Cerebellar nuclear complex (tissue), 1 donor: ENCODE measurements around the gene ACOT7.

Experiments
- DNase-seq, 2 experiments: peaks; one replicate each; lab custom pipeline; 2025; lab: John Stamatoyannopoulos, UW

Gene ACOT7

GRCh38 chr1:6288665-6289064, 104.9 kb downstream of the ACOT7 start:
- no peak for DNase-seq

- DNase-seq, result no peak
These were observed 105.5 kb downstream of the ACOT7 start for GRCh38 chr1:6288026-6288425.

GRCh38 chr1:6287431-6287886, 106.1 kb downstream of the ACOT7 start:
- no peak for DNase-seq

GRCh38 chr1:6287029-6287428, 106.5 kb downstream of the ACOT7 start:
- DNase-seq, result no peak

- no peak for DNase-seq
These were observed 107.3 kb downstream of the ACOT7 start for GRCh38 chr1:6286266-6286665.

DNA sequence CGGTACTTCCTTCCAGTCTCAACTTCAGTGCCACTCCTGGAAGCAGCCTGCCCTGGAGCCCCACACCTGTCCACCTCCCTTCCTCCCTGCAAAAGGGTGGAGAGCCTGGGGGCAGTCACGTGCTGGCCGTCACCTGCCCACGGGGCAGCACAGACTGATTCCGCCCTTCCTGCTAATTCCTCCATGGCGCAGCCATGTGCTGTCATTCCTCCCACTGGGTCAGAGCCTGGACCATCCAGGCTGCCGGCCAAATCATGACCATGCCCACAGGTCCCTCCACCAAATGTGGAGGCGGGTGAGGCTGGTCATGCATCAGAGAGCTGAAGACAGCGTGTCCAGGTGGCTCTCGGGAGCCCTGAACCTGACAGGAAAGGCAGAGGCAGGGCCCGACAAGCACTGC, 108.2 kb downstream of the ACOT7 start:
- DNase-seq, result peak; percentile 10 to 31

DNA sequence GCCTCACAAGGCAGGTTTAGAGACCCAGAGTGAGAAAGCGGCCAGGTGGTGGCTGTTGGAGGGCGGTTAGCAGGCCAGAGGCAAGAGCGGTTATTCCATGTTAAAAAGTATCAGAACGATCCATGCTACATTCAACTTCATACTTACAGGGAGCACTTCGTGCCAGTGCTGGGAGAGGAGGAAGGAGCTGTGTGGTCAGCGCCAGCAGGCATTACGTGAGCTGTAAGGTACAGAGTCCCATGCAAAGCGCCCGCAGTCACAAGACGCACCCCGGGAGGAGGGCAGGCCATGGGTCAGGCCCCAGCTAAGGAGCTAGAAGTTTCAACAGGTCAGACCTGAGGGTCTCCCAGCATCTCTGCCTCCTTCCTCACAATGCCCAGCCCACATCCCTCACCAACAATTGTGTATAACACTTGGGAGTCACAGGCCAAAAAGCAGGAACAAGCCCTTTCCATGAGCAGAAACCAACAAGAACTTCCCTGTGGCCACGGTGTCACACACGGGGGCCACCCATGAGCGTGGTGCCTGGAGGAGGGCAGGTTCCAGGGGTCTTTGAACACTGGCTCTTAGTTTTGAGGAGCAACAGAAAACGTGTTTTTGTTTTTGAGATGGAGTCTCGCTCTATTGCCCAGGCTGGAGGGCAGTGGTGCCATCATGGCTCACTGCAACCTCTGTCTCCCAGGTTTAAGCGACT, 110.8 kb downstream of the ACOT7 start:
- DNase-seq, result no peak

- DNase-seq, result no peak
These were observed 111.8 kb downstream of the ACOT7 start for GRCh38 chr1:6281511-6282402.

DNA sequence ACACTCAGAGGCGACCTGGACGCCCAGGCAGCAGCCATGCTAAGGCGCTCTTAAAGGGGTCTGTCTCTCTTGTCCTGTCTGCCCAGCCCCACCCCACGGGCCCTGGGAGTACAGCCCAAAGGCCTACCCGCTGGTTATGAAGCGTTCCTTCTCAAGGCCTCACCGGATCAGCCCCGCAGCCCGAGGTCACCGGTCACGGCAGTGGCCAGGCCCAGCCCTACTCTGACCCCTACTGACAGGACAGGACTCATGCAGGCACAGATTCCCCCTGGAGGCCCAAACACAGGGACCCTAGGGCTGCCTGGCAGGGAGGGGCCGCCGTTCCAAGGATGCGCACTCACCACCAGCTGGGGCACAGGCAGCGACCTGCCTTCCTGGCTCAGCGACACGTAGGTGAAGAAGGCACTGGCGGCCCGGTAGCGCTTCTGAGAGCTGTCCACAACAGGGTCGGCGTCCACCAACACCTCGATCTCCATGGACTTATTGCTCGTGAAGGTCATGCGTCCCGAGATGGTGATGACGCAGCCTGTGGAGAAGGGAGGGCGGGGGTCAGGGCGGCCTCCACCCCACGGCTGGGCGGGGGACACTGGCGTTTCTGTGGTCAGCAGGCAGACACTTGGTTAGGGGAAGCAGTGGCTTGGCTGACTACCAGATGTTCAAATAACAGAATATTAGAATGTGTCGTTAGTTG, 112.7 kb downstream of the ACOT7 start:
- no peak for DNase-seq

GRCh38 chr1:6279613-6280383, 113.8 kb downstream of the ACOT7 start:
- DNase-seq, result no peak

GRCh38 chr1:6279066-6279465, 114.5 kb downstream of the ACOT7 start:
- DNase-seq, result no peak

- no peak for DNase-seq
These were observed 115.3 kb downstream of the ACOT7 start for GRCh38 chr1:6278263-6278662.

GRCh38 chr1:6276811-6277555, 116.6 kb downstream of the ACOT7 start:
- DNase-seq, result no peak

DNA sequence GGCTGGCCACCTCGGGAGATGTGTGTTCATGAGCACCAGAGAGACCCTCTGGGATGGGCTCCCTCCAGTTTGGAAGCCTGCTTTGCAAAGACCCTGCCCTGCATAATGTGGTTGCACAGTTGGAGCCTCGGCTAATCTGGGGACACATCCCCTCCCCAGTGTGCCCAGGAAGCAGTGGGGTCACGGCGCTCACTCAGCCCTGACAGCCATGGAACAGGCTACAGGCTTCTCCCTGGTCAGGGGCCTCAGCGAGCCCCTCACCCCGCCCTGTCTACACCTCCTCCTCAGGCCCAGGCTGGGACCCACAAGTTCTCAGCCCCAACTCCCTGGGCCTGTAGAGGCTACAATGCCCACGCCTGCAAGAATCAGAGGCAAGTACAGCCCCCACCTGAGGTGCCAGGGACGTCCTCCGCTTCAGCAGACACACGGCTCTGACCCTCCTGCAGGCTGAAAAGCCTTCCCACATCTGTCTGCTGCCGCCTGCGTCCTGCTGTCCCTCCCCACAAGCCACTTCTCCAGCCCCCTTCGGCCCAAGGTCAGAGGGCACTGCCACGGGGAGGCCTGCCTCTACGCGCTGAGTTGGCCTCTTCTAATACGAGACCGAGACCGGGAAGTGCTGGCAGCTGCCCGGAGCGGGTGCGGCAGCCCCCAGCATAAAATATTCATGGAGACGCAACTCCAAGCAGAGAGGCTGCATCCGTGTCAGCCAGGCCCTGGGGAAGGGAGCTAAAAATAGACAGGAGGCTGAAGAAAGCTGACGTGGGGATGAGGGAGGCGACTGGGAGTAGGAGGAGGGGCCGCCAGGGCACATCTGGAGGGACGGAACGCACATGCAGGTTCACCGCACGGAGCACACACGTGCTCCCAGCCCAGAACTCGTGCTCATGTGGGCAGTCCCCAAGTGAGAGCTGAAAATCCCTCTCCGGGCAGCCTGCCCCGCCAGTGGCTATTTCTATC, 117.5 kb downstream of the ACOT7 start:
- no peak for DNase-seq

DNA sequence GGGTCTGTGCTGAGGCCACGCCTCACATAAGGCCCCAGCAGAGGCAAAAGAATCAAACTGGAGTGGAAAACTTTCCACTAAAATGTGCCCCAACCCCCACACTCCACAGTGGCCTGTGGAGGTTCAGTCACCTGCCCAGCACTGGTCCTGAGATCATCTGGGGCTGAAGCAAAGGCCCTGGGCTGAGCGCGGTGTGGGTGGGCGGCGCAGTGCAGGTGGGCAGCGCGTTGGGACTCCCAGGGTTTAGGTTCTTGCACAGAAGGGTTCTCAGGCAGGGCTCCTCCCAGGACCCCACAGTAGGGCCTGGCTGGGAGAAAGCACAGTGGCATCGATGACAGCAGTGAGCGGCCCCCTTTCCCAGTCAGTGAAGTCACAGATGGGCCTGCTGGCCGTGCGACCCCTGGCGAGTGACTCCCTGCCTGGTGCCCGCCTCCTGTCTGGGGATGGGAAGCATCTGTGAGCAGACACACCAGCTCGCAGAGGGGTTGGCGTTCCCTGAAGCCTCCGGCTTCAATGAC, 118.9 kb downstream of the ACOT7 start:
- no peak for DNase-seq

- DNase-seq, result no peak
These were observed 119.5 kb downstream of the ACOT7 start for GRCh38 chr1:6274102-6274501.

DNA sequence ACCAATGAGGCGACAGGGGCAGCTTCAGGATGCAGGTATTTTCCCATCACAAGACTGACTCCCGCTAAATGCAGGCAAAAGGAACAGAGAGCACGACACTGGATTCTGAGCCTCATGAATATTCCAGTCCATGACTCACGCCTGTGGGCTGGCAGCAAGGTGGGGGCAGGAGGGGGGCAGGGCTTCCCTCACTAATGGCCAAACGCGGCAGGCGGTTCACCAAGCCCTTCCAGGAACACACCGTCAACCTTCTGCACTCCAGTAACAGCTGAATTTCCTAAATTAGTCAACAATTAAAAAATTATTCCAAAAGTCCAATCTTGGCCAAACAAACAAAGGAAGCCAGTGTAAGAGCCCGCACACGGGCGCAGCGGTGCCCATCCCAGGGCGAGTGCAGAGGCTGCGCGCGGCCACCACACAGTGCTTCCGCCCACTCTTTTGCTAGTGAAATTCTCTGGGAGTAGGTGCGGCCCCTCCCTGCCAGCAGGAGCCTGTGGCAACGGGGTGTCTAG, 120.1 kb downstream of the ACOT7 start:
- DNase-seq, result no peak

DNA sequence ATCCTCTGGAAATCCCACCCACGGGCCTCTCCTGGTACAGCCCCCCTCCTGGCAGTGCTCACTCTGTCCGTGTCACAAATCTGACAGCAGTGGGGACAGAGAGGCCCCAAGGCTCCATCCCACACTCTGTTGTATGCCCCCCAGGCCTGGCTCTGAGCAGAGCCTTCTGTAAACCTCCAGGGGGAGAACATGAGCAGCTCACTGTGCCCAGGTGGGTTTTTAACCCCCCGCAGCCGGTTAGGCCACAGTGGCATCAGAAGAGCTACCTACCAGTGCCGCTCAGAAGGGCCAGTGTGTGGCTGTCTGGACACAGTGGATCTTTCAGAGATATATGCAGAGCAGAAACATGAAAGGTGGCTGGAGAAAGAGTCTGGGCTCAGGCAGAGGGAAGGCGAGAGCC, 120.7 kb downstream of the ACOT7 start:
- no peak for DNase-seq

DNA sequence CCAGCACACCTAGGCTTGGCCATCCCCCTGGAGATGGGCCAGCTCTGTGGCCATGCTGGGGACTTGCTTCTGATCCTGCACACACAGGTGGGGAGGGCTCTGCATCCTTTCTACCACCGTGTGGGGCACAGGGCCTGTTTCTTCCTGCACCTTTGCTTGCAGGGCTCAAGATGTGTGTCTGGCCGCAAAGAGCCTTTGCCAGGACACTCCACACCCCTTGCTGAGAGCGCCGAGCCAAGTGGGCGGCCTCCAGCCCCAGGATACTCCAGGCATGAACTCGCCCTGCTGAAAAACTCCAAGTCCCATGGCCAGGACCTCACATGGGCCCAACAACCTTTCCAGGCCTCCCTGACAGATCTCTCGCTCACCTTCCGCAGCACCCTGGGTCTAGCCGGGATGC, 121.1 kb downstream of the ACOT7 start:
- no peak for DNase-seq

- DNase-seq, result no peak
These were observed 122.0 kb downstream of the ACOT7 start for GRCh38 chr1:6271554-6271953.
